Stimulated activated CD4-positive, alpha-beta T cell treated with anti-CD3 and anti-CD28 coated beads, Interleukin-2, amount 100 ng/mL, for 48 hours (primary cell): ENCODE data around the gene MAP1LC3B2.

Source experiments
- DNase-seq, 2 donors: peaks; one replicate each; pipeline ENCODE4 v3.0.0-alpha.2; 2020

Gene MAP1LC3B2

GRCh38 chr12:116559162-116559935 lies at the start of gene MAP1LC3B2:
MAP1LC3B2 (plus strand) TSS chr12:116559381; CDS start chr12:116575943, 16,562 bp downstream.
- peak; percentile 50 to 54 for DNase-seq

GRCh38 chr12:116513944-116514343 lies 45.2 kb upstream of the MAP1LC3B2 start:
- DNase-seq = no peak

GRCh38 chr12:116515684-116516083 lies 43.5 kb upstream of the MAP1LC3B2 start:
- no peak for DNase-seq

GRCh38 chr12:116516657-116517056 lies 42.5 kb upstream of the MAP1LC3B2 start:
- DNase-seq = no peak

DNA sequence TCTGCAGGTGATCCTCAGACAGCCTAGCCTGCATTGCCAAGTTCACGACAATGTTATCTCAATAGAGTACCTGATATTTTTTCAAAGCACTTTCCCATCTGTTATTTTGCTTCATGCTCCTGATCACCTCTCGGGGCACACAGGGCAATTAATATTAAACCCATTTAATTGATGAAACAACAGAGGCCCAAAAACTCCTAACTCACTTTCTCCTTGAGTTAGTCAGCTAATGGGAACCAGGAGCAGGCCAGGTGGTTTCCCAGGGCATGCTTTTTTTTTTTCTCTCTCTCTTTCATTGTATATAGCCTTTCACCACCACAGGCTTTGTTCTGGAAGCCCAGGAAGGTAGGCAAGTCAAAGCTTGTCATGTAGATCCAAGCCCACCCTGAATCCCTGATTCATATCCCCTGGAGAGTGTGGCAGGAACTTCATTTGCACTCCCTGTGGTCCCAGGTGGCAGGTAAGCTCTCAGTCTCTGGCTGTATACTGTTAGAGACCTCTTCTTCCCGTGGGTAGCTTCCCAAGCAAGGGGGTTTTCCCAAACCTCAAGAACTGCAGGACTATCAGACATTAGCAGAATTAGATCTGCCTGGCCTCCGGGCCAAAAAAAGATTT lies 41.6 kb upstream of the MAP1LC3B2 start:
- DNase-seq = no peak

DNA sequence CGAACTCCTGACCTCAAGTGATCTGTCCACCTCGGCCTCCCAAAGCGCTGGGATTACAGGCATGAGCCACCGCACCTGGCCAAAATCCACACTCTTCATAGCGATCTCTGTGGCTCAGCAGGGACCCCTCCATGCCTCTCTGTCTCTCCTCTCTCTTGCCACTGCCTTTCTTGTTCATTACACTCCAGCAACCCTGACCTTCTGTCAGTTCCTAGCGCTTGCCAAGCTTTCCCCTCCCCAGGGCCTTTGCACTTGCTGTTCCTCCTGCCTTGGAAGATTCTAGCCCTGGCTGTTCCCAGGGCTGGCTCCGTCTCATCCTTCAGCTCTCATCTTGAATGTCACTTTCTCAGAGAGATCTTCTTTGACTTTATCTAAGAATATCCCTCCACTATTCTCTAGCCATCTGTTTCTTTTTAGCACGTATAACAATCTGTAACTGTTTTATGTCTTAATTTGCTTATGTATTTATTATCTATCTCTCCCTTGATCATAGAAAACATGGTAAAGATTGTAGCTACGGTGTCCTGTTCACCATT lies 38.9 kb upstream of the MAP1LC3B2 start:
- no peak for DNase-seq

GRCh38 chr12:116520801-116521471 lies 38.2 kb upstream of the MAP1LC3B2 start:
- no peak for DNase-seq

GRCh38 chr12:116524311-116524710 lies 34.9 kb upstream of the MAP1LC3B2 start:
- no peak for DNase-seq

- DNase-seq = no peak
Observed at GRCh38 chr12:116524964-116525379, 34.2 kb upstream of the MAP1LC3B2 start.

DNA sequence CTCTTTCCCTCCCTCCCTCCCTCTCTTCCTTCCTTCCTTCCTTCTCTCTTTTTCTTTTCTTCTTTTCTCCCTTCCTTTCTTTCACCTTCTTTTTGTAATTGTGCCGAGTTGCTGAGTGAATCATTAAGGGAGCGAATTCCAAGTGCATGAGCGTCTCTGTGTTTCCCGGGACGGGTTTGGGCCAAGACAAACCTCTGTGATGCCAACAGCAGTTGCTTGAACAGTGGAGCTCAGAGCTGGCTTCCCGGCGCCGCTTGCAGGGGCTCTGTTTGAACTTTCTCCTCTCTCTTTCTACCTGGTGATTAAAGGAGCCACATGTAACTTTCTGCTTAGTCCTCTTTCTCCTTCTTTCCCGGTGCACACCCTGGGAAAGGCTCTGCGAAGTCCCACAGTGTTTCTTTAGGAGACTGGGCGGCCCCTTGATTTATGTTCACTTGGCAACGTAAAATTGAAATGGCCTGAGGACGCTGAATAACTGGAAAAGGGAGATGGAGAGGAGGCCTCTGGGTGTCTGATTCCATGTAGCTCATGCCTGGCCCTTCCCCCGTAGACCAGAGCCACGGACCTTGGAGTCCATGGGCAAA lies 33.7 kb upstream of the MAP1LC3B2 start:
- no peak for DNase-seq

DNA sequence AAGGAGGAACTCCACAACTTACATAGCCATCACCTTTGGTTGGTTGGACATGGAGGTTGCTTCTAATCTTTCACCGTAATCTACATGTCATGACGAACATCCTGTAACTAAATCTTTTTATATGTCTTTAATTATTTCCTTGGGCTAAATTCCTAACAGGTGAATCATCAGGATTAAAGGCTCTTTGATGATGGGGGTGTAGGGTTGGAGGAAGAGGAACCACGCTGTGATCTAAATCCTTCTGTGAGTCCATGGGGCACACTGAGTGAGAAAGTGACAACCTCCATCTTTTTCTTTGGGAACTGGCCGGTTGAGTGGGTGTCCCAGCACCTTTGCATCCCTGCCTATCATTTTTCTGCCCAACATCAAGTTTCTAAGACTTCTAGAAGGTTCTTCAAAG lies 31.1 kb upstream of the MAP1LC3B2 start:
- no peak for DNase-seq

GRCh38 chr12:116528498-116528897 lies 30.7 kb upstream of the MAP1LC3B2 start:
- DNase-seq = no peak

DNA sequence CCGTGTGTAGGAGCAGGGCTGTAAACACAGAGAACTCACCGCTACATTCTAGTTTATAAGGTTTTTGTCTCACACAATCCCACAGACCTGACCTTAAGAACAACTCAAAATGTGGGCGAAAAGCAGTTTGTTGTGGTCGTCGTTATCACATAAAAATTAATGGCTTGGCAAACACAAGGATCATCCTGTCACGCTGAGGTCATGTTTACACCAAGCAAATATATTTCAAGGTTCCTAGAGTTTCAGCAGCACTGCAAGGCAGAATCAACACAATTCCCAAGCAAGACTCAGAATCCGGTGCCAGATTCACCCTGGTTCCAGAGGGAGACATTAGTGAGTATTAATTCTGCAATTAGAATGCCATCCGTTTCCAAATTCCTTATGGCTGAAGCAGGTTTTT lies 30.1 kb upstream of the MAP1LC3B2 start:
- no peak for DNase-seq

- DNase-seq = no peak
Observed at GRCh38 chr12:116529686-116530085, 29.5 kb upstream of the MAP1LC3B2 start.

- no peak for DNase-seq
Observed at GRCh38 chr12:116532428-116532827, 26.8 kb upstream of the MAP1LC3B2 start.

DNA sequence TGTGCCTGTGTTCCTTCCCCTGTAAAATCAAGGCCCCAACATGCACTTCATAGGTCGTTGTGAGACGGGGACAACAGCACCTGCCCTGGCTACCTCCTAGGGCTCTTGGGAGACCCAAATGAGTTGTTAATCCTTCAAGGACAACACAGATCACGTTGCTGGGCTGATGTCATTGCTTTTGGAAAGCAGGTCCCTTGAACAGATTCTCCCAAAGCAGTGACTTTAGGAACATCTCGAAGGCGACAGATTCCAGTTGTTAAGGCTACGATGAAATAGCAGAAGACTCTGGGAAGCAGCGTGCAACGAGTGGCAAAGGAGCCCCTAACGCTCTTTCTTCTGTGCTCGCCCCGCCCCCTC lies 26.2 kb upstream of the MAP1LC3B2 start:
- no peak for DNase-seq

GRCh38 chr12:116533343-116534251 lies 25.6 kb upstream of the MAP1LC3B2 start:
- peak; percentile 72 to 78 for DNase-seq

GRCh38 chr12:116534311-116535121 lies 24.7 kb upstream of the MAP1LC3B2 start:
- DNase-seq = no peak

GRCh38 chr12:116535241-116535640 lies 23.9 kb upstream of the MAP1LC3B2 start:
- no peak for DNase-seq

DNA sequence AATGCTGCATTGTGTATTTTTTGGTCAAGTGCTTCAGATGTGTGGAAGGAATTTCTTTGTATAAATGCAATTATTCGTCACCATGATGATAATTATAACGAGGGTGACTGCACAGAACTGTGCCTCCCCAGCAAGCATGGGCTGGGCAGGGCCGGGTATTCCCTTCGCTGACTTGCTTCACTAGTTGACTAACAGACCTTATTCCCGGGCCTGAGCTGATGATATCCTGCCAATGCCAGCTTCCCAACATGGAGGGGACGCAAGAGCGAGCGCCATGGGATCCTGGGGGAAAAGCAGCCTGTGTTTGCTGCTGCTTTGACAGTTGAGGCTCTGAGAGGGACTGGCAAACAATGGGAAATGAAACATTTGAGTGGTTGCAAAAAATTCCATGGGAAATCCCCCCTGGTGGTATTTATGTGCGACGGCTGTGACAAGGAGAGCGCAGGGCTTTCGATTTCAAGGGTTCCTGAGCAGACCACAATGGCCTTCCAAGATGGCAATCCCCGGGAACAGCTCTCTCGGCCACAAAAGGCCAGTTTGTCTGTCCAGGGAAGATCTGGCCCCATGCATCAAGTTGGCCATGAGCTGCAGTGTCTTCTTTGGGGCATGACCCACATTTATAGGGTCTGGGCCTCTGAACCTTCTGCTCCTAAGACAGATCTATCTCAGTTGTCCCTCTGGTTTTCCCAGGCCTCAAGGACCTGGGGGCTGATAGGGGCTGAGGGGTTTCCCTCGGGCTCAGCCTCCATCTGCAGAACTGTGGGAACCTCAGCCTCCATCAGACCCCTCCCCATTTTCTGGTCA lies 21.9 kb upstream of the MAP1LC3B2 start:
- no peak for DNase-seq
